ENCODE results near the gene TRIM49. TPM values are rescaled to one million over a fixed set of nuclear protein-coding genes. Genes with fewer than 3 reads are reported as not detected.
"Not testable (repeated sequence)": the region's sequence is repeated elsewhere in the genome, so short reads cannot be mapped to it uniquely, and the experiment has no call there.

Gene TRIM49
- total and polyA plus RNA-seq, 2 donors (not counting 1 experiment from before 2014, with no cell fraction given) = not detected

GRCh38 chr11:89787506-89788063, 20.8 kb downstream of the TRIM49 start:
- H3K9ac ChIP-seq (ENCODE audit: low read length); H3K27me3 Mint-ChIP-seq; H2AFZ ChIP-seq (ENCODE audit: insufficient read depth, low read depth, low read length, poor library complexity, severe bottlenecking); H3K27me3 ChIP-seq (replicated peaks in 1 of 4; ENCODE audit: control extremely low read depth in 1 of 4, control insufficient read depth in 3 of 4, insufficient read depth in 4 of 4, low read length in 3 of 4); ATAC-seq (ENCODE audit: low read depth); POLR2A ChIA-PET; H3K4me2 ChIP-seq (replicated peaks; ENCODE audit: low read depth, low read length, poor library complexity, severe bottlenecking); H3K9me3 ChIP-seq (ENCODE audit: control extremely low read depth in 1 of 3, control insufficient read depth in 2 of 3, insufficient read depth in 1 of 3, low read length in 2 of 3); H3K27ac ChIP-seq (ENCODE audit: low read length in 2 of 2); H3K27ac Mint-ChIP-seq; H3K9me3 Mint-ChIP-seq (ENCODE audit: insufficient read depth); H3K4me1 Mint-ChIP-seq; H3K36me3 ChIP-seq (replicated peaks in 1 of 2; ENCODE audit: control extremely low read depth in 1 of 2, control insufficient read depth in 1 of 2, extremely low read depth in 1 of 2, insufficient read depth in 2 of 2, low read length in 1 of 2); H3K4me3 Mint-ChIP-seq; DNase-seq; H3K4me1 ChIP-seq (ENCODE audit: control insufficient read depth in 2 of 2, insufficient read depth in 2 of 2, low read length in 2 of 2); H3K79me2 ChIP-seq (ENCODE audit: control insufficient read depth, insufficient read depth, low read length); H4K20me1 ChIP-seq (ENCODE audit: control insufficient read depth, insufficient read depth, low read length, poor library complexity, severe bottlenecking); H3K4me3 ChIP-seq (ENCODE audit: control extremely low read depth in 1 of 5, extremely low read depth in 1 of 5, insufficient read depth in 1 of 5, low read depth in 2 of 5, low read length in 4 of 5); intact Hi-C loops (cut with micrococcal nuclease); CTCF ChIA-PET: not testable (repeated sequence)
- WGBS (ENCODE audit: insufficient coverage) = no CpG with 5 or more reads among the region's 39 CpGs

GRCh38 chr11:89785726-89786125, 22.6 kb downstream of the TRIM49 start:
- H3K27me3 Mint-ChIP-seq; H3K9me3 Mint-ChIP-seq (ENCODE audit: insufficient read depth); DNase-seq; POLR2A ChIA-PET; H4K20me1 ChIP-seq (ENCODE audit: control insufficient read depth, insufficient read depth, low read length, poor library complexity, severe bottlenecking); CTCF ChIA-PET; H3K27ac ChIP-seq (ENCODE audit: low read length in 2 of 2); H3K4me3 Mint-ChIP-seq; H3K9ac ChIP-seq (ENCODE audit: low read length); intact Hi-C loops (cut with micrococcal nuclease); H3K4me1 Mint-ChIP-seq; H3K27ac Mint-ChIP-seq; H3K79me2 ChIP-seq (ENCODE audit: control insufficient read depth, insufficient read depth, low read length); H3K9me3 ChIP-seq (ENCODE audit: control extremely low read depth in 1 of 3, control insufficient read depth in 2 of 3, insufficient read depth in 1 of 3, low read length in 2 of 3); ATAC-seq (ENCODE audit: low read depth); H3K4me1 ChIP-seq (ENCODE audit: control insufficient read depth in 2 of 2, insufficient read depth in 2 of 2, low read length in 2 of 2); H3K4me2 ChIP-seq (replicated peaks; ENCODE audit: low read depth, low read length, poor library complexity, severe bottlenecking); H3K27me3 ChIP-seq (replicated peaks in 1 of 4; ENCODE audit: control extremely low read depth in 1 of 4, control insufficient read depth in 3 of 4, insufficient read depth in 4 of 4, low read length in 3 of 4); H2AFZ ChIP-seq (ENCODE audit: insufficient read depth, low read depth, low read length, poor library complexity, severe bottlenecking); H3K4me3 ChIP-seq (ENCODE audit: control extremely low read depth in 1 of 5, extremely low read depth in 1 of 5, insufficient read depth in 1 of 5, low read depth in 2 of 5, low read length in 4 of 5); H3K36me3 ChIP-seq (replicated peaks in 1 of 2; ENCODE audit: control extremely low read depth in 1 of 2, control insufficient read depth in 1 of 2, extremely low read depth in 1 of 2, insufficient read depth in 2 of 2, low read length in 1 of 2): not testable (repeated sequence)
- WGBS (ENCODE audit: insufficient coverage) = no CpG with 5 or more reads among the region's 27 CpGs

GRCh38 chr11:89750822-89751221, 57.6 kb downstream of the TRIM49 start:
- H2AFZ ChIP-seq (ENCODE audit: insufficient read depth, low read depth, low read length, poor library complexity, severe bottlenecking); H3K9ac ChIP-seq (ENCODE audit: low read length); H3K27ac Mint-ChIP-seq; H3K4me2 ChIP-seq (replicated peaks; ENCODE audit: low read depth, low read length, poor library complexity, severe bottlenecking); intact Hi-C loops (cut with micrococcal nuclease); DNase-seq; H3K79me2 ChIP-seq (ENCODE audit: control insufficient read depth, insufficient read depth, low read length); H3K4me3 Mint-ChIP-seq; H3K4me1 Mint-ChIP-seq; POLR2A ChIA-PET; H3K27ac ChIP-seq (ENCODE audit: low read length in 2 of 2); H3K4me3 ChIP-seq (ENCODE audit: control extremely low read depth in 1 of 5, extremely low read depth in 1 of 5, insufficient read depth in 1 of 5, low read depth in 2 of 5, low read length in 4 of 5); ATAC-seq (ENCODE audit: low read depth); H3K27me3 Mint-ChIP-seq; H3K9me3 Mint-ChIP-seq (ENCODE audit: insufficient read depth); H3K27me3 ChIP-seq (replicated peaks in 1 of 4; ENCODE audit: control extremely low read depth in 1 of 4, control insufficient read depth in 3 of 4, insufficient read depth in 4 of 4, low read length in 3 of 4); H4K20me1 ChIP-seq (ENCODE audit: control insufficient read depth, insufficient read depth, low read length, poor library complexity, severe bottlenecking); H3K36me3 ChIP-seq (replicated peaks in 1 of 2; ENCODE audit: control extremely low read depth in 1 of 2, control insufficient read depth in 1 of 2, extremely low read depth in 1 of 2, insufficient read depth in 2 of 2, low read length in 1 of 2); H3K9me3 ChIP-seq (ENCODE audit: control extremely low read depth in 1 of 3, control insufficient read depth in 2 of 3, insufficient read depth in 1 of 3, low read length in 2 of 3); CTCF ChIA-PET; H3K4me1 ChIP-seq (ENCODE audit: control insufficient read depth in 2 of 2, insufficient read depth in 2 of 2, low read length in 2 of 2): not testable (repeated sequence)

Small RNA genes within 50 kb of the gene (small RNA-seq; reads per million reads assigned to genes)
- gene AP003122.3 (ENCODE audit: insufficient read length, low read depth, low replicate concordance) = not detected

Other genes starting within 250 kb of the TRIM49 start
- gene TRIM77, start 98.3 kb downstream of the TRIM49 start, total RNA-seq = not detected in 2 replicates
- gene TRIM77, start 98.3 kb downstream of the TRIM49 start, polyA plus RNA-seq = not detected in 2 replicates
- gene TRIM64B, start 69.9 kb upstream of the TRIM49 start, total RNA-seq = not detected in 2 replicates
- not detected in 2 replicates for gene TRIM64B, start 69.9 kb upstream of the TRIM49 start, polyA plus RNA-seq
- not detected in 2 replicates for gene TRIM49D1, start 113.7 kb upstream of the TRIM49 start, total RNA-seq
- gene TRIM49D1, start 113.7 kb upstream of the TRIM49 start, polyA plus RNA-seq = not detected in 2 replicates
- not detected in 2 replicates for gene TRIM49D2, start 115.5 kb upstream of the TRIM49 start, total RNA-seq
- gene TRIM49D2, start 115.5 kb upstream of the TRIM49 start, polyA plus RNA-seq = not detected in 2 replicates
- not detected in 2 replicates for gene TRIM64, start 157.5 kb upstream of the TRIM49 start, total RNA-seq
- gene TRIM64, start 157.5 kb upstream of the TRIM49 start, polyA plus RNA-seq = not detected in 2 replicates
- not detected in 2 replicates for gene TRIM49C, start 222.5 kb upstream of the TRIM49 start, total RNA-seq
- gene TRIM49C, start 222.5 kb upstream of the TRIM49 start, polyA plus RNA-seq = not detected in 2 replicates